ENCODE results near the gene CCNT1. TPM values are rescaled to one million over a fixed set of nuclear protein-coding genes. Genes with fewer than 3 reads are reported as not detected.
"Not testable (repeated sequence)": the region's sequence is repeated elsewhere in the genome, so short reads cannot be mapped to it uniquely, and the experiment has no call there.

CCNT1 gene
- polyA plus RNA-seq, 3 donors from 2014 or later: 5.5 to 27.1 (median 9.6) TPM

- Mint-ChIP-seq H3K4me3 (no peak overlapping the region), H3K9me3 (no peaks in the 10 kb centered on the region), H3K27ac (peak overlapping the region in 1 of 6 donors; percentile 26), H3K36me3 (peaks cover 7 to 17% (median 8%) of the 10 kb centered on the region in 3 donors), H3K27me3 (ENCODE audit: low read depth in 3 of 3) (peaks cover 5 to 9% (median 8%) of the 10 kb centered on the region in 3 donors), H3K4me1 (peaks cover 6 to 26% of the 10 kb centered on the region in 2 donors)
- no peak for DNase-seq
Observed at GRCh38 chr12:48686615-48687334, 29.7 kb downstream of the CCNT1 start.

- no peaks in the 10 kb centered on the region for H3K9me3 Mint-ChIP-seq
- peaks cover 12 to 25% of the 10 kb centered on the region in 2 donors for H3K4me1 Mint-ChIP-seq
- peak overlapping the region in 4 of 6 donors; percentile 11 to 36 (median 30) for H3K27ac Mint-ChIP-seq
- peaks cover 7 to 12% (median 8%) of the 10 kb centered on the region in 3 donors for H3K36me3 Mint-ChIP-seq
- H3K4me3 Mint-ChIP-seq: no peak overlapping the region
- DNase-seq: no peak
- H3K27me3 Mint-ChIP-seq (ENCODE audit: low read depth in 3 of 3): peaks cover 5 to 14% (median 8%) of the 10 kb centered on the region in 3 donors
Observed at GRCh38 chr12:48686037-48686595, 30.4 kb downstream of the CCNT1 start.

GRCh38 chr12:48683534-48683933 is 33.0 kb downstream of the CCNT1 start:
- peaks cover 3 to 16% (median 9%) of the 10 kb centered on the region in 3 donors for H3K36me3 Mint-ChIP-seq
- DNase-seq: no peak
- no peaks in the 10 kb centered on the region for H3K9me3 Mint-ChIP-seq
- H3K4me1 Mint-ChIP-seq: peaks cover 35 to 39% of the 10 kb centered on the region in 2 donors
- peaks cover 5 to 14% (median 5%) of the 10 kb centered on the region in 3 donors for H3K27me3 Mint-ChIP-seq (ENCODE audit: low read depth in 3 of 3)
- H3K4me3 Mint-ChIP-seq: peak overlapping the region in 4 of 5 donors; percentile 10 to 98 (median 78)
- H3K27ac Mint-ChIP-seq: peak overlapping the region in 1 of 6 donors; percentile 9

GRCh38 chr12:48682927-48683326 is 33.6 kb downstream of the CCNT1 start:
- DNase-seq: no peak
- Mint-ChIP-seq H3K27me3 (ENCODE audit: low read depth in 3 of 3) (peaks cover 3 to 14% (median 5%) of the 10 kb centered on the region in 3 donors), H3K27ac (peak overlapping the region in 2 of 6 donors; percentile 22 to 71), H3K4me1 (peaks cover 42 to 43% of the 10 kb centered on the region in 2 donors), H3K36me3 (peaks cover 0 to 15% (median 7%) of the 10 kb centered on the region in 3 donors), H3K9me3 (no peaks in the 10 kb centered on the region), H3K4me3 (peak overlapping the region in 3 of 5 donors; percentile 93 to 98 (median 98))

GRCh38 chr12:48682533-48682905 is 34.0 kb downstream of the CCNT1 start:
- Mint-ChIP-seq H3K4me1 (peaks cover 44 to 47% of the 10 kb centered on the region in 2 donors), H3K36me3 (peaks cover 0 to 18% (median 4%) of the 10 kb centered on the region in 3 donors), H3K4me3 (peak overlapping the region; percentile 93 to 98 (median 98)), H3K27ac (peak overlapping the region; percentile 95 to 98 (median 98)), H3K27me3 (ENCODE audit: low read depth in 3 of 3) (peaks cover 3 to 14% (median 5%) of the 10 kb centered on the region in 3 donors)
- H3K9me3 Mint-ChIP-seq, DNase-seq: not testable (repeated sequence)

- Mint-ChIP-seq H3K27me3 (ENCODE audit: low read depth in 3 of 3) (peaks cover 3 to 14% (median 5%) of the 10 kb centered on the region in 3 donors), H3K36me3 (peaks cover 0 to 22% (median 4%) of the 10 kb centered on the region in 3 donors), H3K9me3 (no peaks in the 10 kb centered on the region), H3K4me3 (peak within 1 kb of the TSS; percentile 93 to 98 (median 98)), H3K27ac (peak within 1 kb of the TSS; percentile 95 to 98 (median 98)), H3K4me1 (peaks cover 49 to 53% of the 10 kb centered on the region in 2 donors)
- peak; percentile 95 to 96 (median 95) for DNase-seq
Observed at GRCh38 chr12:48681710-48682532, 34.6 kb downstream of the CCNT1 start, which contains the start of gene KANSL2. TSS of gene KANSL2 (minus strand) at chr12:48682238. CDS start at chr12:48681632, 606 bp downstream.

GRCh38 chr12:48681399-48681709 is 35.2 kb downstream of the CCNT1 start:
- peak overlapping the region; percentile 95 to 98 (median 98) for H3K27ac Mint-ChIP-seq
- H3K9me3 Mint-ChIP-seq: no peaks in the 10 kb centered on the region
- peaks cover 0 to 22% (median 4%) of the 10 kb centered on the region in 3 donors for H3K36me3 Mint-ChIP-seq
- peak overlapping the region; percentile 93 to 98 (median 98) for H3K4me3 Mint-ChIP-seq
- no peak for DNase-seq
- peaks cover 3 to 14% (median 5%) of the 10 kb centered on the region in 3 donors for H3K27me3 Mint-ChIP-seq (ENCODE audit: low read depth in 3 of 3)
- H3K4me1 Mint-ChIP-seq: peaks cover 52 to 59% of the 10 kb centered on the region in 2 donors

- H3K4me1 Mint-ChIP-seq: peaks cover 53 to 64% of the 10 kb centered on the region in 2 donors
- DNase-seq: no peak
- no peaks in the 10 kb centered on the region for H3K9me3 Mint-ChIP-seq
- H3K36me3 Mint-ChIP-seq: peaks cover 0 to 22% (median 4%) of the 10 kb centered on the region in 3 donors
- peak overlapping the region; percentile 58 to 98 (median 96) for H3K27ac Mint-ChIP-seq
- peak overlapping the region; percentile 93 to 98 (median 98) for H3K4me3 Mint-ChIP-seq
- H3K27me3 Mint-ChIP-seq (ENCODE audit: low read depth in 3 of 3): peaks cover 3 to 10% (median 5%) of the 10 kb centered on the region in 3 donors
Observed at GRCh38 chr12:48680861-48681260, 35.6 kb downstream of the CCNT1 start.

GRCh38 chr12:48678551-48679185 is 37.8 kb downstream of the CCNT1 start:
- Mint-ChIP-seq H3K27me3 (ENCODE audit: low read depth in 3 of 3) (peaks cover 3 to 10% (median 5%) of the 10 kb centered on the region in 3 donors), H3K36me3 (peaks cover 0 to 22% (median 4%) of the 10 kb centered on the region in 3 donors), H3K27ac (peak overlapping the region; percentile 17 to 82 (median 71)), H3K4me1 (peaks cover 57 to 69% of the 10 kb centered on the region in 2 donors), H3K4me3 (peak overlapping the region; percentile 21 to 63 (median 50)), H3K9me3 (no peaks in the 10 kb centered on the region)
- no peak for DNase-seq

- H3K27me3 Mint-ChIP-seq (ENCODE audit: low read depth in 3 of 3): no peaks in the 10 kb centered on the region
- no peak for DNase-seq
- no peaks in the 10 kb centered on the region for H3K9me3 Mint-ChIP-seq
- H3K4me3 Mint-ChIP-seq: no peak overlapping the region
- peaks cover 6 to 18% of the 10 kb centered on the region in 2 donors for H3K4me1 Mint-ChIP-seq
- peak overlapping the region in 1 of 6 donors; percentile 48 for H3K27ac Mint-ChIP-seq
- H3K36me3 Mint-ChIP-seq: peaks cover 11 to 26% (median 15%) of the 10 kb centered on the region in 3 donors
Observed at GRCh38 chr12:48671231-48671856, 45.2 kb downstream of the CCNT1 start.

GRCh38 chr12:48668996-48669395 is 47.5 kb downstream of the CCNT1 start:
- Mint-ChIP-seq H3K4me1 (peaks cover 2 to 8% of the 10 kb centered on the region in 2 donors), H3K27ac (peak overlapping the region in 2 of 6 donors; percentile 9 to 25), H3K36me3 (peaks cover 11 to 31% (median 15%) of the 10 kb centered on the region in 3 donors), H3K4me3 (no peak overlapping the region), H3K27me3 (ENCODE audit: low read depth in 3 of 3) (peaks cover 0 to 3% (median 0%) of the 10 kb centered on the region in 3 donors), H3K9me3 (no peaks in the 10 kb centered on the region)
- no peak for DNase-seq

GRCh38 chr12:48659863-48660262 is 56.6 kb downstream of the CCNT1 start:
- Mint-ChIP-seq H3K4me1 (peaks cover 0 to 13% of the 10 kb centered on the region in 2 donors), H3K4me3 (no peak overlapping the region), H3K27ac (no peak overlapping the region), H3K27me3 (ENCODE audit: low read depth in 3 of 3) (peaks cover 0 to 3% (median 0%) of the 10 kb centered on the region in 3 donors), H3K9me3 (no peaks in the 10 kb centered on the region), H3K36me3 (peaks cover 6 to 30% (median 6%) of the 10 kb centered on the region in 3 donors)
- DNase-seq: no peak
